IMR-90 (cell line): ENCODE results near the gene SNRNP40. TPM values are rescaled to one million over a fixed set of nuclear protein-coding genes. Genes with fewer than 3 reads are reported as not detected.

Experiments
- ATAC-seq: fragments of 200-7000 bp; cut with Tn5 transposase; 2 replicates; pipeline ENCODE4 v1.9.1; 2020; ENCODE audit warnings: low read depth, mild to moderate bottlenecking, moderate library complexity
- BruUV-seq: library from RNA; stranded (reverse); fragments of 400-500 nt; replicated peaks from 2 replicates; lab custom pipeline; 2021; lab: Mats Ljungman, UMichigan
- CTCF ChIA-PET: fragments of 300-600 bp; formaldehyde crosslinking; extraction: SDS; loops from one replicate; lab custom pipeline; 2021; ENCODE audit warnings: antibody characterized with exemption; lab: Yijun Ruan, JAX
- POLR2A ChIA-PET: fragments of 300-600 bp; sonication (Branson Sonifier 250); formaldehyde crosslinking; loops from one replicate; lab custom pipeline; 2022; ENCODE audit warnings: antibody characterized with exemption; ENCODE audit not compliant: unreplicated experiment; lab: Charles Lee
- DNase-seq: peaks from one replicate; pipeline ENCODE4 v3.0.0; 2013
- H2AFZ ChIP-seq: replicated peaks from 2 replicates; pipeline ENCODE3; 2013; ENCODE audit warnings: low read length, mild to moderate bottlenecking; ENCODE audit not compliant: poor library complexity
- H2AK5ac ChIP-seq: 2 replicates; pipeline ENCODE4 v1.6.1; 2013; ENCODE audit warnings: low read depth, low read length, inconsistent platforms
- H2AK9ac ChIP-seq: replicated peaks from 2 replicates; pipeline ENCODE3; 2013; ENCODE audit warnings: mild to moderate bottlenecking, low read depth, low read length, moderate library complexity; ENCODE audit not compliant: poor library complexity
- H2BK120ac ChIP-seq: 2 replicates; pipeline ENCODE4 v1.6.1; 2013; ENCODE audit warnings: low read depth, low read length, inconsistent platforms
- H2BK15ac ChIP-seq: 3 replicates; pipeline ENCODE4 v1.6.1; 2013; ENCODE audit warnings: low read depth, low read length, inconsistent platforms
- H2BK20ac ChIP-seq: 2 replicates; pipeline ENCODE4 v1.6.1; 2013; ENCODE audit warnings: low read depth, mild to moderate bottlenecking, inconsistent platforms, low read length, moderate library complexity
- H2BK5ac ChIP-seq: 2 replicates; pipeline ENCODE4 v1.6.1; 2013; ENCODE audit warnings: mild to moderate bottlenecking, low read depth, low read length, inconsistent platforms; ENCODE audit not compliant: poor library complexity, severe bottlenecking
- H3K14ac ChIP-seq: replicated peaks from 2 replicates; pipeline ENCODE4 v1.6.1; 2013; ENCODE audit warnings: low read depth, low read length, inconsistent platforms
- H3K18ac ChIP-seq: 2 replicates; pipeline ENCODE4 v1.6.1; 2013; ENCODE audit warnings: low read depth, low read length, control low read depth
- H3K23ac ChIP-seq: 2 replicates; pipeline ENCODE4 v1.6.1; 2013; ENCODE audit warnings: low read depth, low read length, inconsistent platforms
- H3K27ac ChIP-seq: 2 replicates; pipeline ENCODE4 v1.5.1; 2013; ENCODE audit warnings: mild to moderate bottlenecking, control low read depth, low read length; ENCODE audit not compliant: insufficient read depth
- H3K27me3 ChIP-seq: 2 replicates; pipeline ENCODE4 v1.6.1; 2013; ENCODE audit warnings: low read length; ENCODE audit not compliant: control insufficient read depth, insufficient read depth
- H3K36me3 ChIP-seq: 2 replicates; pipeline ENCODE4 v1.6.1; 2013; ENCODE audit warnings: low read length, mixed read lengths; ENCODE audit not compliant: control insufficient read depth, insufficient read depth
- H3K4ac ChIP-seq: 2 replicates; pipeline ENCODE4 v1.6.1; 2013; ENCODE audit warnings: low read depth, low read length, inconsistent platforms
- H3K4me1 ChIP-seq: 2 replicates; pipeline ENCODE4 v1.6.1; 2013; ENCODE audit warnings: low read length, mixed read lengths; ENCODE audit not compliant: control insufficient read depth, insufficient read depth
- H3K4me2 ChIP-seq: 2 replicates; pipeline ENCODE4 v1.6.1; 2013; ENCODE audit warnings: low read depth, mild to moderate bottlenecking, control low read depth, low read length, moderate library complexity
- H3K4me3 ChIP-seq: 2 replicates; pipeline ENCODE4 v1.5.1; 2013; ENCODE audit warnings: low read depth, mild to moderate bottlenecking, control low read depth, low read length, moderate library complexity; ENCODE audit not compliant: insufficient read depth
- H3K56ac ChIP-seq: 2 replicates; pipeline ENCODE4 v1.6.1; 2013; ENCODE audit warnings: low read length, inconsistent platforms; ENCODE audit not compliant: insufficient read depth; ENCODE audit errors: extremely low read depth
- H3K79me1 ChIP-seq, 2 experiments: 2 replicates each; pipeline ENCODE4 v1.6.1; 2013; ENCODE audit warnings: low read length in 2 of 2, inconsistent platforms in 1 of 2, low read depth in 1 of 2
- H3K9ac ChIP-seq: 2 replicates; pipeline ENCODE4 v1.6.1; 2013; ENCODE audit warnings: low read depth, low read length, control low read depth
- H3K9me1 ChIP-seq: 2 replicates; pipeline ENCODE4 v1.6.1; 2013; ENCODE audit warnings: low read length, inconsistent platforms; ENCODE audit not compliant: insufficient read depth
- H3K9me3 ChIP-seq: 2 replicates; pipeline ENCODE4 v1.6.1; 2013; ENCODE audit warnings: low read length; ENCODE audit not compliant: control insufficient read depth, insufficient read depth
- H4K20me1 ChIP-seq: 2 replicates; pipeline ENCODE4 v1.6.1; 2013; ENCODE audit warnings: low read length, inconsistent platforms; ENCODE audit not compliant: insufficient read depth
- H4K5ac ChIP-seq: 2 replicates; pipeline ENCODE4 v1.6.1; 2013; ENCODE audit warnings: mild to moderate bottlenecking, low read depth, low read length, control low read depth
- H4K8ac ChIP-seq, 2 experiments: 2 replicates each; pipeline ENCODE4 v1.6.1; 2013; ENCODE audit warnings: low read depth in 2 of 2, low read length in 2 of 2, control low read depth in 1 of 2, inconsistent platforms in 1 of 2
- H4K91ac ChIP-seq: 2 replicates; pipeline ENCODE4 v1.6.1; 2013; ENCODE audit warnings: low read depth, low read length, inconsistent platforms; ENCODE audit not compliant: insufficient read depth
- CEBPB ChIP-seq: IDR thresholded peaks from 2 replicates; pipeline ENCODE4 v1.6.1; 2012; ENCODE audit warnings: low read depth, low read length, improper control_type of control experiment
- CHD1 ChIP-seq: IDR thresholded peaks from 2 replicates; pipeline ENCODE4 v1.6.1; 2012; ENCODE audit warnings: low read depth, low read length, improper control_type of control experiment
- CTCF ChIP-seq: conservative IDR thresholded peaks from 2 replicates; pipeline ENCODE4 v1.5.1; 2012; ENCODE audit warnings: mild to moderate bottlenecking, low read depth, low read length, improper control_type of control experiment
- FOS ChIP-seq: fragments of 150-350 bp; IDR thresholded peaks from 2 replicates; pipeline ENCODE4 v1.6.1; 2016; ENCODE audit warnings: low read depth, low read length
- MAFK ChIP-seq: IDR thresholded peaks from 2 replicates; pipeline ENCODE4 v1.6.1; 2012; ENCODE audit warnings: low read depth, low read length, improper control_type of control experiment
- POLR2A ChIP-seq: IDR thresholded peaks from 2 replicates; pipeline ENCODE4 v1.6.1; 2012; ENCODE audit warnings: mild to moderate bottlenecking, low read depth, low read length
- WGBS, 2 experiments: methylation state at CpG; one replicate each; pipeline versions ENCODE4 v1.1.5 to v1.1.7; 2013; ENCODE audit warnings: missing lambda C conversion rate in 2 of 2; ENCODE audit not compliant: insufficient read length in 1 of 2; ENCODE audit errors: extremely low coverage in 2 of 2; 5-methylcytosine and 5-hydroxymethylcytosine counted together
- dilution Hi-C: fragments of 300-500 bp; cut with HindIII; formaldehyde crosslinking; loops from one replicate; pipeline ENCODE4 v1.14.3; 2018; ENCODE audit warnings: low sequenced_read_pairs; ENCODE audit not compliant: unreplicated experiment
- in situ Hi-C: fragments of 300-500 bp; cut with MboI; formaldehyde crosslinking; loops from 3 replicates; pipeline ENCODE4 v1.14.3; 2019; ENCODE audit warnings: low sequenced_read_pairs, inconsistent platforms, mixed read lengths
- intact Hi-C: fragments of 100-400 bp; cut with micrococcal nuclease; formaldehyde crosslinking; loops from 2 replicates; pipeline ENCODE4 v1.10.0; 2022
- polyA plus RNA-seq, 3 experiments: library from polyadenylated mRNA; depleted of rRNA; stranded (reverse); fragments of >200 nt; gene quantifications; 2 replicates each; pipeline ENCODE4 v1.2.3, GENCODE V29; 2012; ENCODE audit warnings: low replicate concordance in 1 of 3
- total RNA-seq: library from RNA; depleted of rRNA; stranded (reverse); fragments of >200 nt; gene quantifications from 2 replicates; pipeline ENCODE4 v1.2.3, GENCODE V29; 2012

SNRNP40 gene
- total and polyA plus RNA-seq, 2 of the 4 experiments (the other 2 are of a cell fraction): 52.3 to 178 TPM

DNA sequence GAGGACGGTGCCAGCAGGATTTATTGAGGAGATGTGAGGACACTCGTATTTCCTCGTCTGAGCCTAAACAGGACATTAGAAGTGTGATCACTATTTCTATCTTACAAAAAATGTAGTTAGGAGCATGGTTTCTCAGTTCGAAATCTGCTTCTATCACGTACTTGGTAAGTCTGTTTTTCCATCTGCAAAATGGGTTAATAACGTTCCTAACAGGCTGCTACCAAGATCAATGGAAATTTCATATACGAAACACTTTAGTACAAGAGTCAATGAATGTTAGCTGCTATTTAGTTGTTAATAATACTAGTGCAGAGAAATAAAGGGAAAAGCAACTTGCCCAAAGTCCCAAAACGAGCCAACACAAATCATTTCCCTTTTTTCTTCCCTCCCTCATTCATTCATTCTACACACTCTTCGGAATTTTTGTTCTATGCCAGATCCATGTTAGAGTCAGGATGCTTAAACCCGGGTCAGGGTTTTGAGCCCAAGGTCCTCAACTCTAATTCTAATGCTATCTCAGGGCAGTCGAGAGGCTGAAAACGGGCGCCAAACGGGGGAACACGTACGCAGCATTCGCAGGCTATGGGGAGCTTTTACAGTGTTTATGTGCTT is 608 bp downstream of the SNRNP40 start:
- ATAC-seq: no peak

More for the DNA sequence above, 608 bp downstream of the SNRNP40 start:
- Histone ChIP-seq H3K23ac (peak overlapping the region; percentile 73), H3K9me3 (no peaks in the 10 kb centered on the region), H3K27ac (peak overlapping the region; percentile 77), H3K56ac (peak overlapping the region; percentile 72), H3K9ac (peak overlapping the region; percentile 87), H2AK5ac (peak overlapping the region; percentile 15; the same call in 1 of the 2 replicates), H3K9me1 (peaks cover 5% of the 10 kb centered on the region; the same call in 1 of the 2 replicates), H2AFZ (peak overlapping the region; percentile 94), H2AK9ac (peak overlapping the region; percentile 76), H2BK15ac (no peak overlapping the region; the same call in 2 of the 3 replicates), H2BK120ac (no peak overlapping the region), H3K14ac (peak overlapping the region; percentile 83), H3K18ac (peak overlapping the region; percentile 5; the same call in 1 of the 2 replicates), H4K8ac (peak overlapping the region; percentile 71 to 89), H3K27me3 (no peaks in the 10 kb centered on the region), H3K4me3 (peak overlapping the region; percentile 68), H3K4me2 (peak overlapping the region; percentile 76), H3K4ac (peak overlapping the region; percentile 71), H3K36me3 (peaks cover 10% of the 10 kb centered on the region), H4K20me1 (no peaks in the 10 kb centered on the region), H3K4me1 (peaks cover 2% of the 10 kb centered on the region), H3K79me1 (peaks cover 39 to 71% of the 10 kb centered on the region in 2 experiments), H4K5ac (peak overlapping the region; percentile 40), H2BK20ac (no peak overlapping the region), H4K91ac (peak overlapping the region; percentile 84), H2BK5ac (peak overlapping the region; percentile 52)
- no peak for DNase-seq
- no TSS peak for BruUV-seq
- dilution Hi-C loops (no loop called here), in situ Hi-C loops (no loop called here), intact Hi-C loops (loop anchor here (1.0 to 10.0 kb wide), 3 partner anchors 39 to 126 kb away; no protein-coding TSS in a partner anchor)
- POLR2A ChIA-PET: no interaction called here
- CTCF ChIA-PET: interaction anchor here (1.1 to 1.3 kb wide), 2 partner anchors 10 to 98 kb away, joined by 3 read pairs; no protein-coding TSS in a partner anchor
- WGBS, 2 experiments: 4% methylated on average over 10 of the region's 17 CpGs; no CpG with 5 or more reads in 1 of the 2 experiments
- TF ChIP-seq POLR2A (no peak), CHD1 (0 out of 2 replicates have a peak, but pooled peaks have one; percentile 15), CTCF (no peak), CEBPB (no peak), FOS (no peak), MAFK (no peak)
